ENCODE results near the gene BRD4.

- TF ChIP-seq CTCF (optimal IDR thresholded peaks at IDR 0.05 in 1 of 3, IDR thresholded peaks at IDR 0.05 in 1 of 3, conservative IDR thresholded peaks at IDR 0.05 in 1 of 3; ENCODE audit: extremely low read depth in 1 of 3, insufficient read depth in 2 of 3, low read length in 3 of 3) (no peak), EZH2 (IDR thresholded peaks at IDR 0.05; ENCODE audit: low read length) (no peak)
Measured at GRCh38 chr19:15265850-15266248, 66.5 kb downstream of the BRD4 start.
